Renal pelvis (tissue), 12 donors: Measurements from ENCODE around the gene ADAM17. TPM values are rescaled to one million over a fixed set of nuclear protein-coding genes. Genes with fewer than 3 reads are reported as not detected.
"Not testable (repeated sequence)": the region's sequence is repeated elsewhere in the genome, so short reads cannot be mapped to it uniquely, and the experiment has no call there.

Source experiments
- DNase-seq: peaks from one replicate; pipeline ENCODE4 v3.0.0-alpha.2; 2013
- long read RNA-seq, 16 experiments: transcript quantifications; one replicate each; lab custom pipeline, GENCODE V29; 2026
- polyA plus RNA-seq, 3 donors: library from polyadenylated mRNA; unstranded; fragments of 120-200 nt; gene quantifications; one replicate each; pipeline ENCODE4 v1.2.1, GENCODE V29; 2013; ENCODE audit not compliant: insufficient read length in 3 of 3

ADAM17 gene
- 10 to 100 TPM; 37.3 to 53.0 (median 45.5) TPM for polyA plus RNA-seq
- long read RNA-seq, donor 1, full-length matches to known transcripts, result 3 of 3 reads
- long read RNA-seq, donor 1, partial matches to known transcripts, result 0 of 3 reads
- long read RNA-seq, donor 1, other reads (novel, unspliced or antisense), result 0 of 3 reads
- long read RNA-seq, donor 2, full-length matches to known transcripts, result 4 of 4 reads
- long read RNA-seq, donor 2, partial matches to known transcripts, result 0 of 4 reads
- long read RNA-seq, donor 2, other reads (novel, unspliced or antisense), result 0 of 4 reads
- long read RNA-seq, donor 3, partial matches to known transcripts, result 5 of 5 reads
- long read RNA-seq, donor 3, other reads (novel, unspliced or antisense), result 0 of 5 reads
- long read RNA-seq, donor 4, full-length matches to known transcripts, result 3 of 9 reads
- long read RNA-seq, donor 4, partial matches to known transcripts, result 6 of 9 reads
- long read RNA-seq, donor 4, other reads (novel, unspliced or antisense), result 0 of 9 reads
- long read RNA-seq, donor 5, full-length matches to known transcripts, result 2 of 2 reads
- long read RNA-seq, donor 5, partial matches to known transcripts, result 0 of 2 reads
- long read RNA-seq, donor 5, other reads (novel, unspliced or antisense), result 0 of 2 reads
- long read RNA-seq, donor 6, full-length matches to known transcripts, result 2 of 2 reads
- long read RNA-seq, donor 6, partial matches to known transcripts, result 0 of 2 reads
- long read RNA-seq, donor 6, other reads (novel, unspliced or antisense), result 0 of 2 reads
- long read RNA-seq, donor 7, partial matches to known transcripts, result 0 of 2 reads
- long read RNA-seq, donor 7, other reads (novel, unspliced or antisense), result 0 of 2 reads
- long read RNA-seq, donor 8, full-length matches to known transcripts, result 2 of 2 reads
- long read RNA-seq, donor 8, partial matches to known transcripts, result 0 of 2 reads
- long read RNA-seq, donor 8, other reads (novel, unspliced or antisense), result 0 of 2 reads
- long read RNA-seq, donor 9, full-length matches to known transcripts, result 5 of 5 reads
- long read RNA-seq, donor 9, partial matches to known transcripts, result 0 of 5 reads
- long read RNA-seq, donor 9, other reads (novel, unspliced or antisense), result 0 of 5 reads
- long read RNA-seq, donor 10, full-length matches to known transcripts, result 1 of 10 reads
- long read RNA-seq, donor 10, partial matches to known transcripts, result 9 of 10 reads
- long read RNA-seq, donor 10, other reads (novel, unspliced or antisense), result 0 of 10 reads
- long read RNA-seq, donor 11, full-length matches to known transcripts, result 4 of 4 reads
- long read RNA-seq, donor 11, partial matches to known transcripts, result 0 of 4 reads
- long read RNA-seq, donor 11, other reads (novel, unspliced or antisense), result 0 of 4 reads
- long read RNA-seq, donor 12, full-length matches to known transcripts, result 4 of 91 reads
- long read RNA-seq, donor 12, partial matches to known transcripts, result 20 of 91 reads
- long read RNA-seq, donor 12, other reads (novel, unspliced or antisense), result 67 of 91 reads
- long read RNA-seq, donor 13, full-length matches to known transcripts, result 1 of 1 reads
- long read RNA-seq, donor 13, partial matches to known transcripts, result 0 of 1 reads
- long read RNA-seq, donor 13, other reads (novel, unspliced or antisense), result 0 of 1 reads
- long read RNA-seq, donor 14, result 0 reads
- long read RNA-seq, donor 15, partial matches to known transcripts, result 0 of 1 reads
- long read RNA-seq, donor 15, other reads (novel, unspliced or antisense), result 0 of 1 reads
- long read RNA-seq, donor 16, full-length matches to known transcripts, result 5 of 5 reads
- long read RNA-seq, donor 16, partial matches to known transcripts, result 0 of 5 reads
- long read RNA-seq, donor 16, other reads (novel, unspliced or antisense), result 0 of 5 reads

DNA sequence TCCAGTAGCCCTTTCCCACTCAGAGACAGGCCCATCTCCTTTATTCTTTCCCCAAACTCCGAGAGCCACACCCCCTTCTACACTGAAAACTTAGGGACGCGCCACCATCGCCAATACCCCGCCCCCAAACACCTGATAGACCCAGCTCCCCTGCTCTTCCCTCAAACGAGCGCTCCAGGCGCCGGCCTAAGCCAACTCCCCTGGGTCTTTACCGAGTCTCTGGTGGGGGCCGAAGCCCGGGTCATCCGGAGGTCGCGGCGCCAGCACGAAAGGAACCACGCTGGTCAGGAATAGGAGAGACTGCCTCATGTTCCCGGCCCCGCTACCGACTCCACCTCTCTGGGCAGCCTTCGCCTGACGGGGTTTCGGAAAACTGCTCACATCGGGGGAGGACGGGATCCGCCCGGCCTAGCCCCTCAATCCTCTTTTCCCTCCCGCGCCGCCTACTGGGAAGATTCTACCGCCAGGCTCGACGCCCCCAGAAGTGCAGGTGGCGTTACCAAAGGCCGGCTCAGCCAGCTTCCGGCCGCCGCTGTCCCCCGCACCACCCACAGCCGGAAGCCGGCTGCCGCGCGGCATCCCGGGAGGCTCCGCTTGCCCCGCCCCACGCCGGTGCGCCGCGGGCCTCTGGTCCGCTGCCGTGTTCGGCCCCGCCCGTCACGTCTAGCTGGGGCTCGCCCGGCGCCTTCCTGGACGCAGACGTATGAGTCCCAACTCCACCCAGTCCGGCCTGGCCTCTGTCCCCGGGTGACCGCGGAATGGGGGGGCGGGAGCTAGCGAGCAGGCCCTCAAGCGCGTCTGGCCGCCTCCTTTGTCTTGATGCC, at the start of gene ADAM17:
ADAM17 (minus strand) TSS at position 534 of the 824 bp plus-strand sequence; CDS start at position 309, 225 bp downstream.
- peak; percentile 94 for DNase-seq

DNA sequence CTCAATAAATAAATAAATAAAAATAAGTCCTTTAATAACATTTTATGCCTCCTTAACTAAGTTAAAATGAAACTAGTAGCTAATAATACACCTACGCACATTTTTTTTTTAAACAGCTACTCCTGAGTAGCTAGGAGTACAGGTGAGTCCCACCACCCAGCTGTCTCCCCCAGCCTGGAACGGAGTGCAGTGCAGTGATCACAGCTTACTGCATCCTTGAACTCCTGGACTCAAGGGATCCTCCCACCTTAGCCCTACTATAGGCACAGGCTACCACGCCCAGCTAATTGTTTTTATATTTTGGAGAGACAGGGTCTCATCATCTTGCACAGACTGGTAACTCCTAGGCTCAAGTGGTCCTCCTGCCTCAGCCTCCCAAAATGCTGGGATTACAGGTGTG, 46.8 kb upstream of the ADAM17 start:
- DNase-seq, result no peak

DNA sequence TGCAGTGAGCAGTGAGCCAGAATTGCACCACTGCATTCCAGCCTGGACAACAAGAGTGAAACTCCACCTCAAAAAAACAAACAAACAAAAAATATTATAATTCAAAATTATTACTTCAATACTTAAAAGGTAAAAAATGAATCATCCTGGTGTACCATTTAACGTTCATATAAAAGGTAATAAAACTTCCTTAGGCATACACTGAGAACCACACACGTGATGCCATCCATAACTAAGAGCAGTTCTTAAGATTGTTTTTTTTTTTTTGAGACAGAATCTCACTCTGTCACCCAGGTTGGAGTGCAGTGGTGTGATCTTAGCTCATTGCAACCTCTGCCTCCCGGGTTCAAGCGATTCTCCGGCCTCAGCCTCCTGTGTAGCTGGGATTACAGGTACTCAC, 45.8 kb upstream of the ADAM17 start:
- no peak for DNase-seq

GRCh38 chr2:9599430-9599829, 43.8 kb upstream of the ADAM17 start:
- DNase-seq, result no peak

GRCh38 chr2:9596621-9597311, 41.1 kb upstream of the ADAM17 start:
- no peak for DNase-seq

GRCh38 chr2:9595746-9596145, 40.1 kb upstream of the ADAM17 start:
- no peak for DNase-seq

DNA sequence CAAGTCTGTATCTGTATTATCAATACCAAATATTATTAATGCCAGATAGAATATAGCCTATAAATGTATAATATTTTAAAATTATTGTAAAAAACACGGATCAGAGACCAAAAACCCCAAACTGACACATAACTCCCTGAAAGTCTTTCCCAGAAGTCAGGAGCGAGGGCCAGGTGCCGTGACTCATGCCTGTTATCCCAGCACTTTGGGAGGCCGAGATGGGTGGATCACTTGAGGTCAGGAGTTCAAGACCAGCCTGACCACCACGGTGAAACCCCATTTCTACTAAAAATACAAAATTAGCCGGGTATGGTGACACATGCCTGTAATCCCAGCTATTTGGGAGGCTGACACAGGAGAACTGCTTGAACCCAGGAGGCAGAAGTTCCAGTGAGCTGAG, 39.6 kb upstream of the ADAM17 start:
- not testable (repeated sequence) for DNase-seq

- no peak for DNase-seq
Observed at GRCh38 chr2:9594366-9595054, 38.9 kb upstream of the ADAM17 start.

DNA sequence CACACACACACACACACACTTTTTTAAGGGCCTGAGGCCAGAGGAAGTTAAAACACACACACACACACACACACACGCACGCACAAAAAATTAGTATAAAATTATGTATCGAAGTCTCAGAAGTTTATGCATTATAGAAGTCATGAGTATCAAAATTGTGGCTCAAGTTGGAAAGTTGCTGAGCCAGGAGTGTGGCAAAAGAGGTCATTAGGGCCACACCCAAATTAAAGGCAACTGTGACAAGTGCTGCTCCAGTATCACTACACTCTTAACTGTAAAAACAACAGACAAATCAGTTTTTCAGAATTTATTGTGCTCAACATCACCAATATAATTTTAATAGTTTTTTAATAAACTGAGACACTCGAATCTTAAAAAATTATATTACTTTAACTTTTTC, 38.3 kb upstream of the ADAM17 start:
- DNase-seq, result no peak

DNA sequence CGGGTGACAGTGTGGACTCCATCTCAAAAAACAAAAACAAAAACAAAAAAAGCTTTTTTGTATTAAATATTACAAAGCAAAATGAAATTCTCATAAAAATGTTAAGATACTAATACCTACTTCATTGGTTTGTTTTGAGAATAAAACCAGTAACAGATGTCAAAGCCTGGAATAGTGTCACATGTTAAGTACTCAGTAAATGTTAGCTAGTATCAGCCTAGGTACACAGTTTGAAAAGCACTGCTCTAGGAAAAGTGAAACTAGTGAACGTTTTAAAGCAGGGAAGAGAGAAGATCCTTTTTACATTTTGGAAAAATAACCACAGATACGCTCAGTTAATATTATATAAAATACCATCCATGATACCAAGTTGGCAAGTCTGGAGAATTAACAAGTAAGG, 37.1 kb upstream of the ADAM17 start:
- no peak for DNase-seq

GRCh38 chr2:9590641-9591040, 35.0 kb upstream of the ADAM17 start:
- DNase-seq, result no peak

- no peak for DNase-seq
Observed at GRCh38 chr2:9586465-9586864, 30.8 kb upstream of the ADAM17 start.

GRCh38 chr2:9585486-9585885, 29.9 kb upstream of the ADAM17 start:
- no peak for DNase-seq

DNA sequence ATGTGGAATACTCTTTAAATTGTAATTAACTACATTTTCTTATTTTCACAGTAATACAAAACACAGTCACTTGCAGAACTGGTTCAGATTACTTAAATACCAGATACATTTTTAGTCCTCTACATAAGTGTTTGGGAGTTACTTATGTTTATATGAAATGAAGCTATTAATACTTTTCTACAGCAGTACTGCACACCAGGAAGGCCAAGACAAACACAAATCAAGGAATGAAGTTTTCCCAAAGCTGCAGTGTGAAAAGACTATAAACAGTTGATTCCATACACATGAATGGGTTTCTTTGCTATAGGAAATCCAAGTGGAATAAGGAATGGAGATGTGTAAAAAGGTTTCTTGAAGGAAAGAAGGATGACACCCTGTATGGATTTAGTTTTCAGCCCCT, 29.3 kb upstream of the ADAM17 start:
- DNase-seq, result not testable (repeated sequence)

DNA sequence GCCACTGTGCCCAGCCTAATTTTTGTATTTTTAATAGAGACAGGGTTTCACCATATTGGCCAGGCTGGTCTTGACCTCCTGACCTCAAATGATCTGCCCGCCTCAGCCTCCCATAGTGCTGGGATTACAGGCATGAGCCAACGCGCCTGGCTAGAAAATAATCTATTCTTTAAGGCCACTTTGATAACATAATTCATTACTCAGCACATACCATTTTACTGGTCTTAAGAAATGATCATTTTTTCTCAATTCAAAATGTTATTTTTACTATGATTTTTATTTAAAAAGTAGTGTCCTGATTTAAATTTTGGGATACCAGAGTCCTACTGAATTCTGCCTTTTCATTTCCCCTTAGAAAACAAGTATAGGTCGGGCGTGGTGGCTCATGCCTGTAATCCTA, 27.0 kb upstream of the ADAM17 start:
- no peak for DNase-seq

- DNase-seq, result no peak
Observed at GRCh38 chr2:9578467-9579235, 23.0 kb upstream of the ADAM17 start.

DNA sequence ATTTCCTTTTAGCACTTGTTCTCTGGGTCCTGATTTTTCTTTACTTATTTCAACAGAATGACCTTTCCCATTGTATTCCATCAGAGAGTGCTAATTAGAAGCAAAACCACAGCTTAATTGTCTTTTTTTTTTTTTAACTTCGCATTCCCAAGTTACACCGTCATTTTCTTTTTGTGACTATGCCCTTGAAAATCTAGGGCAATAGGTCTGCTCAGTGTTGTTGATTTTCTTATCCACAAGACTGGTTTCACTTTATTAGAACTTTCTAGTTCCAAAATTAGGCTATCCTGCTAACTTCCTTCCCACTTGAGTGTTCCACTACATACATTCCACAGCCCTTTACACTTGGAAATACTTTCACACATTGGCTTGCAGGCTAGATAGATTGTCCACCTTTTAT, 18.7 kb upstream of the ADAM17 start:
- no peak for DNase-seq

GRCh38 chr2:9573840-9574239, 18.2 kb upstream of the ADAM17 start:
- DNase-seq, result no peak
